Gastrocnemius medialis (tissue), 4 donors: Measurements from ENCODE around the gene NOS1AP. TPM values are rescaled to one million over a fixed set of nuclear protein-coding genes. Genes with fewer than 3 reads are reported as not detected.

Experiments used
- ATAC-seq, 2 donors: fragments of 150-250 bp; one replicate each; pipeline ENCODE4 v1.9.1; 2016
- DNase-seq, 2 donors: peaks; one replicate each; pipeline ENCODE4 v3.0.0-alpha.2; 2019
- H3K27ac ChIP-seq, 4 donors: fragments of 200-600 bp; sonication (generic); 1 replicate in 1 of 4; 2 replicates in 3 of 4; pipeline ENCODE4 v1.5.1; 2016 to 2018; ENCODE audit warnings: mild to moderate bottlenecking in 2 of 4, moderate library complexity in 1 of 4
- H3K27me3 ChIP-seq, 3 donors: fragments of 200-600 bp; sonication (generic) in 2 of 3; 1 replicate in 1 of 3; 2 replicates in 2 of 3; pipeline versions ENCODE4 v1.5.1 to v1.6.0; 2016 to 2019; ENCODE audit warnings: mild to moderate bottlenecking in 1 of 3, moderate library complexity in 1 of 3
- H3K36me3 ChIP-seq, 2 donors: fragments of 200-600 bp; sonication (generic) in 1 of 2; one replicate each; pipeline ENCODE4 v1.5.1; 2017 to 2018
- H3K4me1 ChIP-seq, 2 donors: fragments of 200-600 bp; sonication (generic) in 1 of 2; one replicate each; pipeline ENCODE4 v1.5.1; 2016 to 2017; ENCODE audit warnings: mild to moderate bottlenecking in 2 of 2
- H3K4me3 ChIP-seq, 4 donors: fragments of 200-600 bp; sonication (generic) in 3 of 4; 1 replicate in 1 of 4; 2 replicates in 3 of 4; pipeline ENCODE4 v1.5.1; 2016 to 2019; ENCODE audit warnings: mild to moderate bottlenecking in 2 of 4
- H3K9me3 ChIP-seq, 3 donors: fragments of 200-600 bp; sonication (generic) in 2 of 3; 1 replicate in 1 of 3; 2 replicates in 2 of 3; pipeline ENCODE4 v1.5.1; 2016 to 2019
- CTCF ChIP-seq, 5 experiments: fragments of 450-650 bp in 3 of 5; fragments of 200-600 bp in 2 of 5; sonication (generic) in 2 of 5; IDR thresholded peaks in 4 of 5; conservative IDR thresholded peaks in 1 of 5; 1 replicate in 4 of 5; 2 replicates in 1 of 5; pipeline ENCODE4 v1.5.1; 2016 to 2019; ENCODE audit warnings: antibody characterized with exemption in 5 of 5, mild to moderate bottlenecking in 3 of 5, moderate library complexity in 3 of 5
- POLR2A ChIP-seq, 2 donors: fragments of 450-650 bp; IDR thresholded peaks; one replicate each; pipeline ENCODE4 v1.6.1; 2017; ENCODE audit warnings: antibody characterized with exemption in 2 of 2, mild to moderate bottlenecking in 2 of 2, moderate library complexity in 2 of 2
- in situ Hi-C, 4 donors: fragments of 200-750 bp; cut with MboI; loops; one replicate each; pipeline versions ENCODE4 v1.15.0 to v1.8.0; 2017; ENCODE audit warnings: low sequenced_read_pairs in 4 of 4
- intact Hi-C: fragments of 100-400 bp; cut with DNase I; formaldehyde crosslinking; loops from one replicate; pipeline ENCODE4 v1.15.1; 2023; ENCODE audit warnings: low total_unique reads
- total RNA-seq, 4 donors: library from RNA; depleted of rRNA; stranded (reverse); fragments of >200 nt; gene quantifications; one replicate each; pipeline versions ENCODE4 v1.1.0 to v1.2.3, GENCODE V29; 2016

NOS1AP gene
- total RNA-seq, 4 donors from 2014 or later, result 0.20 to 0.40 (median 0.25) TPM

- no peaks in the 10 kb centered on the region for H3K27me3 ChIP-seq
- no peak for ATAC-seq
- H3K9me3 ChIP-seq, result no peaks in the 10 kb centered on the region
- H3K4me3 ChIP-seq, result no peak overlapping the region
- no peak for TF ChIP-seq CTCF (IDR thresholded peaks at IDR 0.05 in 4 of 5, conservative IDR thresholded peaks at IDR 0.05 in 1 of 5)
- H3K4me1 ChIP-seq, result no peaks in the 10 kb centered on the region
- no peak for DNase-seq
- in situ Hi-C loops (no loop called here), intact Hi-C loops (no loop called here)
- no peaks in the 10 kb centered on the region for H3K36me3 ChIP-seq
- no peak overlapping the region for H3K27ac ChIP-seq
These were observed 152.5 kb downstream of the NOS1AP start for GRCh38 chr1:162222014-162222413.

- in situ Hi-C loops, result no loop called here
These were observed 153.2 kb downstream of the NOS1AP start for GRCh38 chr1:162222730-162223129.

GRCh38 chr1:162223488-162223887 lies 154.0 kb downstream of the NOS1AP start:
- intact Hi-C loops (no loop called here), in situ Hi-C loops (no loop called here)

More at GRCh38 chr1:162222730-162223129, 153.2 kb downstream of the NOS1AP start:
- Histone ChIP-seq H3K36me3 (no peaks in the 10 kb centered on the region), H3K4me3 (no peak overlapping the region), H3K4me1 (no peaks in the 10 kb centered on the region), H3K9me3 (no peaks in the 10 kb centered on the region), H3K27me3 (no peaks in the 10 kb centered on the region), H3K27ac (no peak overlapping the region)
- ATAC-seq (no peak), DNase-seq (no peak)
- intact Hi-C loops, result no loop called here
- TF ChIP-seq CTCF (IDR thresholded peaks at IDR 0.05 in 4 of 5, conservative IDR thresholded peaks at IDR 0.05 in 1 of 5), result no peak
- TF ChIP-seq POLR2A (IDR thresholded peaks at IDR 0.05), result no peak

GRCh38 chr1:162224267-162224666 lies 154.8 kb downstream of the NOS1AP start:
- no peak for DNase-seq
- intact Hi-C loops, result no loop called here
- no peak for TF ChIP-seq CTCF (IDR thresholded peaks at IDR 0.05 in 4 of 5, conservative IDR thresholded peaks at IDR 0.05 in 1 of 5)
- TF ChIP-seq POLR2A (IDR thresholded peaks at IDR 0.05), result no peak
- Histone ChIP-seq H3K9me3 (no peaks in the 10 kb centered on the region), H3K36me3 (no peaks in the 10 kb centered on the region), H3K27me3 (no peaks in the 10 kb centered on the region), H3K27ac (no peak overlapping the region), H3K4me3 (no peak overlapping the region), H3K4me1 (no peaks in the 10 kb centered on the region)
- no peak for ATAC-seq
- in situ Hi-C loops, result no loop called here

More at GRCh38 chr1:162223488-162223887, 154.0 kb downstream of the NOS1AP start:
- no peak for TF ChIP-seq POLR2A (IDR thresholded peaks at IDR 0.05)
- TF ChIP-seq CTCF (IDR thresholded peaks at IDR 0.05 in 4 of 5, conservative IDR thresholded peaks at IDR 0.05 in 1 of 5), result no peak
- Histone ChIP-seq H3K27me3 (no peaks in the 10 kb centered on the region), H3K27ac (no peak overlapping the region), H3K36me3 (no peaks in the 10 kb centered on the region), H3K4me3 (no peak overlapping the region), H3K4me1 (no peaks in the 10 kb centered on the region), H3K9me3 (no peaks in the 10 kb centered on the region)
- ATAC-seq (no peak), DNase-seq (no peak)

- in situ Hi-C loops (no loop called here), intact Hi-C loops (no loop called here)
- H3K4me3 ChIP-seq, result no peak overlapping the region
- no peaks in the 10 kb centered on the region for H3K27me3 ChIP-seq
- ATAC-seq (no peak), DNase-seq (no peak)
- no peaks in the 10 kb centered on the region for H3K9me3 ChIP-seq
- H3K36me3 ChIP-seq, result no peaks in the 10 kb centered on the region
- no peaks in the 10 kb centered on the region for H3K4me1 ChIP-seq
- TF ChIP-seq POLR2A (IDR thresholded peaks at IDR 0.05), result no peak
- H3K27ac ChIP-seq, result no peak overlapping the region
These were observed 159.1 kb downstream of the NOS1AP start for GRCh38 chr1:162228586-162228985.
